Measurements from ENCODE around the gene TRIML1.
"Not testable (repeated sequence)": the region's sequence is repeated elsewhere in the genome, so short reads cannot be mapped to it uniquely, and the experiment has no call there.

TRIML1 gene

GRCh38 chr4:188146618-188147017, 7.4 kb downstream of the TRIML1 start:
- no peak for FAIRE-seq

GRCh38 chr4:188147176-188147575, 7.9 kb downstream of the TRIML1 start:
- DNase-seq (ENCODE audit: insufficient read length, low spot score) (no peak), FAIRE-seq (no peak)
- TF ChIP-seq PAX5 (IDR thresholded peaks at IDR 0.05; ENCODE audit: insufficient read depth, low read length, severe bottlenecking): no peak
- no peak for TF ChIP-seq POU2F2 (IDR thresholded peaks at IDR 0.05; ENCODE audit: low read depth, low read length)
- TF ChIP-seq SPI1 (IDR thresholded peaks at IDR 0.05; ENCODE audit: low read depth, low read length): no peak
- no peak for TF ChIP-seq TAF1 (IDR thresholded peaks at IDR 0.05; ENCODE audit: low read depth, low read length)
- TF ChIP-seq POLR2A (IDR thresholded peaks at IDR 0.05; ENCODE audit: low read depth, low read length): no peak
- no peak for TF ChIP-seq POLR2AphosphoS5 (IDR thresholded peaks at IDR 0.05; ENCODE audit: low read depth, low read length)

More at GRCh38 chr4:188146618-188147017, 7.4 kb downstream of the TRIML1 start:
- DNase-seq (ENCODE audit: insufficient read length, low spot score): no peak
- TF ChIP-seq POLR2AphosphoS5 (IDR thresholded peaks at IDR 0.05; ENCODE audit: low read depth, low read length) (no peak), SPI1 (IDR thresholded peaks at IDR 0.05; ENCODE audit: low read depth, low read length) (no peak), POU2F2 (IDR thresholded peaks at IDR 0.05; ENCODE audit: low read depth, low read length) (no peak), PAX5 (IDR thresholded peaks at IDR 0.05; ENCODE audit: insufficient read depth, low read length, severe bottlenecking) (no peak), POLR2A (IDR thresholded peaks at IDR 0.05; ENCODE audit: low read depth, low read length) (no peak), TAF1 (IDR thresholded peaks at IDR 0.05; ENCODE audit: low read depth, low read length) (no peak)

GRCh38 chr4:188147776-188148175, 8.5 kb downstream of the TRIML1 start:
- DNase-seq (ENCODE audit: insufficient read length, low spot score) (no peak), FAIRE-seq (no peak)
- TF ChIP-seq POLR2A (IDR thresholded peaks at IDR 0.05; ENCODE audit: low read depth, low read length) (no peak), POU2F2 (IDR thresholded peaks at IDR 0.05; ENCODE audit: low read depth, low read length) (no peak), POLR2AphosphoS5 (IDR thresholded peaks at IDR 0.05; ENCODE audit: low read depth, low read length) (no peak), PAX5 (IDR thresholded peaks at IDR 0.05; ENCODE audit: insufficient read depth, low read length, severe bottlenecking) (no peak), SPI1 (IDR thresholded peaks at IDR 0.05; ENCODE audit: low read depth, low read length) (no peak), TAF1 (IDR thresholded peaks at IDR 0.05; ENCODE audit: low read depth, low read length) (no peak)

- DNase-seq (ENCODE audit: insufficient read length, low spot score) (no peak), FAIRE-seq (no peak)
- TF ChIP-seq POLR2AphosphoS5 (IDR thresholded peaks at IDR 0.05; ENCODE audit: low read depth, low read length) (no peak), PAX5 (IDR thresholded peaks at IDR 0.05; ENCODE audit: insufficient read depth, low read length, severe bottlenecking) (no peak), TAF1 (IDR thresholded peaks at IDR 0.05; ENCODE audit: low read depth, low read length) (no peak), SPI1 (IDR thresholded peaks at IDR 0.05; ENCODE audit: low read depth, low read length) (no peak), POU2F2 (IDR thresholded peaks at IDR 0.05; ENCODE audit: low read depth, low read length) (no peak), POLR2A (IDR thresholded peaks at IDR 0.05; ENCODE audit: low read depth, low read length) (no peak)
Measured at GRCh38 chr4:188154668-188155405, 15.6 kb downstream of the TRIML1 start.

GRCh38 chr4:188158336-188158735, 19.1 kb downstream of the TRIML1 start:
- DNase-seq (ENCODE audit: insufficient read length, low spot score) (no peak), FAIRE-seq (no peak)
- no peak for TF ChIP-seq POLR2AphosphoS5 (IDR thresholded peaks at IDR 0.05; ENCODE audit: low read depth, low read length)

GRCh38 chr4:188159513-188160226, 20.4 kb downstream of the TRIML1 start:
- FAIRE-seq; DNase-seq (ENCODE audit: insufficient read length, low spot score): not testable (repeated sequence)

GRCh38 chr4:188160406-188160805, 21.2 kb downstream of the TRIML1 start:
- TF ChIP-seq PAX5 (IDR thresholded peaks at IDR 0.05; ENCODE audit: insufficient read depth, low read length, severe bottlenecking): no peak
- TF ChIP-seq SPI1 (IDR thresholded peaks at IDR 0.05; ENCODE audit: low read depth, low read length): no peak
- TF ChIP-seq POU2F2 (IDR thresholded peaks at IDR 0.05; ENCODE audit: low read depth, low read length): no peak
- no peak for TF ChIP-seq POLR2A (IDR thresholded peaks at IDR 0.05; ENCODE audit: low read depth, low read length)
- no peak for TF ChIP-seq POLR2AphosphoS5 (IDR thresholded peaks at IDR 0.05; ENCODE audit: low read depth, low read length)
- TF ChIP-seq TAF1 (IDR thresholded peaks at IDR 0.05; ENCODE audit: low read depth, low read length): no peak
- DNase-seq (ENCODE audit: insufficient read length, low spot score) (no peak), FAIRE-seq (no peak)

- FAIRE-seq: no peak
- DNase-seq (ENCODE audit: insufficient read length, low spot score): no peak
- TF ChIP-seq PAX5 (IDR thresholded peaks at IDR 0.05; ENCODE audit: insufficient read depth, low read length, severe bottlenecking): no peak
- TF ChIP-seq TAF1 (IDR thresholded peaks at IDR 0.05; ENCODE audit: low read depth, low read length): no peak
- no peak for TF ChIP-seq POU2F2 (IDR thresholded peaks at IDR 0.05; ENCODE audit: low read depth, low read length)
- TF ChIP-seq SPI1 (IDR thresholded peaks at IDR 0.05; ENCODE audit: low read depth, low read length): no peak
- TF ChIP-seq POLR2A (IDR thresholded peaks at IDR 0.05; ENCODE audit: low read depth, low read length): no peak
- no peak for TF ChIP-seq POLR2AphosphoS5 (IDR thresholded peaks at IDR 0.05; ENCODE audit: low read depth, low read length)
Measured at GRCh38 chr4:188161167-188161566, 21.9 kb downstream of the TRIML1 start.

GRCh38 chr4:188162698-188163097, 23.5 kb downstream of the TRIML1 start:
- TF ChIP-seq SPI1 (IDR thresholded peaks at IDR 0.05; ENCODE audit: low read depth, low read length): no peak
- no peak for TF ChIP-seq TAF1 (IDR thresholded peaks at IDR 0.05; ENCODE audit: low read depth, low read length)
- no peak for TF ChIP-seq POLR2A (IDR thresholded peaks at IDR 0.05; ENCODE audit: low read depth, low read length)
- no peak for TF ChIP-seq PAX5 (IDR thresholded peaks at IDR 0.05; ENCODE audit: insufficient read depth, low read length, severe bottlenecking)
- no peak for TF ChIP-seq POLR2AphosphoS5 (IDR thresholded peaks at IDR 0.05; ENCODE audit: low read depth, low read length)
- no peak for TF ChIP-seq POU2F2 (IDR thresholded peaks at IDR 0.05; ENCODE audit: low read depth, low read length)
- DNase-seq (ENCODE audit: insufficient read length, low spot score) (no peak), FAIRE-seq (no peak)
